ENCODE results near the gene BEND2.

The BEND2 gene

DNA sequence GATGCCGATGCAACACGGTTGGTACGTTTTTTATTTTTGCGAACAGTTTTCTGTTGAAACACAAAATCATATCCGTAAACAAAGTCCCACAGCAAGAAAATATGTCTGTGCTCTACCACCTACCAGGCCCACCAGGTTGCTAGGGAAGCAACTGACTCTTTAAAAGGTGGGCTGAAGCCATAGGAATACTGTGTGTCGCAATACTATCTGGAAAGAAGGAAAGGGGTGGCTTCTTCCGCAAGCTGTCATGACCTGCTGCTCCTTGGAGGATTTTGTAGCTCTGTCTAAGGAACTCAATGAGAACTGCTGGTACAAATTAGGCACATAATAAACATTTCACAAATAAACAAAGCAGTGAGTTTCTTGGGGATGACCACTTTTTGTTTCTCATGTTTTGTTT is 46.5 kb downstream of the BEND2 start:
- no peak for DNase-seq (ENCODE audit: extremely low read depth, insufficient read length)
- Histone ChIP-seq H3K36me3 (ENCODE audit: control insufficient read depth, insufficient read depth, low read length) (no peaks in the 10 kb centered on the region), H3K4me3 (replicated peaks; ENCODE audit: low read depth, low read length) (no peak overlapping the region), H3K27me3 (replicated peaks; ENCODE audit: control insufficient read depth, insufficient read depth, low read length) (no peaks in the 10 kb centered on the region)
- TF ChIP-seq, protein P1, sequence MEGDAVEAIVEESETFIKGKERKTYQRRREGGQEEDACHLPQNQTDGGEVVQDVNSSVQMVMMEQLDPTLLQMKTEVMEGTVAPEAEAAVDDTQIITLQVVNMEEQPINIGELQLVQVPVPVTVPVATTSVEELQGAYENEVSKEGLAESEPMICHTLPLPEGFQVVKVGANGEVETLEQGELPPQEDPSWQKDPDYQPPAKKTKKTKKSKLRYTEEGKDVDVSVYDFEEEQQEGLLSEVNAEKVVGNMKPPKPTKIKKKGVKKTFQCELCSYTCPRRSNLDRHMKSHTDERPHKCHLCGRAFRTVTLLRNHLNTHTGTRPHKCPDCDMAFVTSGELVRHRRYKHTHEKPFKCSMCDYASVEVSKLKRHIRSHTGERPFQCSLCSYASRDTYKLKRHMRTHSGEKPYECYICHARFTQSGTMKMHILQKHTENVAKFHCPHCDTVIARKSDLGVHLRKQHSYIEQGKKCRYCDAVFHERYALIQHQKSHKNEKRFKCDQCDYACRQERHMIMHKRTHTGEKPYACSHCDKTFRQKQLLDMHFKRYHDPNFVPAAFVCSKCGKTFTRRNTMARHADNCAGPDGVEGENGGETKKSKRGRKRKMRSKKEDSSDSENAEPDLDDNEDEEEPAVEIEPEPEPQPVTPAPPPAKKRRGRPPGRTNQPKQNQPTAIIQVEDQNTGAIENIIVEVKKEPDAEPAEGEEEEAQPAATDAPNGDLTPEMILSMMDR (IDR thresholded peaks at IDR 0.05; ENCODE audit: insufficient read depth, low read length, poor library complexity, severe bottlenecking), result no peak

DNA sequence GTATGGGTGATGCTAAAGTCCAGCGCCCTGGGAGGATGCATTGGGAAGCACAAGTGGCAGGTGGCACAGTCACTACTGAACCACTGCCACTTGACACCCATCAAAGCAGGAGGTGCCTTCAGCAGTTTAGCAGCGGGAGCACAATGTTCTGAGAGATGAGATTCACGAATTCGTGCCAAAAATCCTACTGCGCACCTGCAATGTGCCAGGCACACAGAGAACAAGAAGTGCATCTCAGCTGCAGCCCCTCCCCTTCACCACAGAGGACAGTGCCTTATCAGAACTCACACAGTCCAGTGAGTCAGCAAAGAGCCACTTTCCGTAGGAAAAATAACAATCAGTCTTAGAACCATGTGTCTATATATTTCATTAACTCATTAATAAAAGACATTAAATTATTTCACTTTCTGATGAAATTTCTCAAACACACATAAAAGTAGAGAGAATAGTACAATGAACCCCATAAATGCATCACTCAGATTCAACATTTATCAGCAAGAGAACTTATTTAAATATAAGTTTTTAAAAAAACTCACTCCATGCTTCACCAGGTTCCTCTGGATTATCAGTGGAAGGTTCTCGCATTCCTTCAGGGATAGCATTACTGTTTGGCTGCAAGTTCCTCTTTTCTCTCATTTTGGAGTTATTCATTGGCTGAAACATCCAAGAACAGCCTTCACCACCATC is 47.0 kb downstream of the BEND2 start:
- Histone ChIP-seq H3K4me3 (replicated peaks; ENCODE audit: low read depth, low read length) (no peak overlapping the region), H3K27me3 (replicated peaks; ENCODE audit: control insufficient read depth, insufficient read depth, low read length) (no peaks in the 10 kb centered on the region), H3K36me3 (ENCODE audit: control insufficient read depth, insufficient read depth, low read length) (no peaks in the 10 kb centered on the region)
- no peak for DNase-seq (ENCODE audit: extremely low read depth, insufficient read length)
- TF ChIP-seq, protein P1 (IDR thresholded peaks at IDR 0.05; ENCODE audit: insufficient read depth, low read length, poor library complexity, severe bottlenecking), result no peak

DNA sequence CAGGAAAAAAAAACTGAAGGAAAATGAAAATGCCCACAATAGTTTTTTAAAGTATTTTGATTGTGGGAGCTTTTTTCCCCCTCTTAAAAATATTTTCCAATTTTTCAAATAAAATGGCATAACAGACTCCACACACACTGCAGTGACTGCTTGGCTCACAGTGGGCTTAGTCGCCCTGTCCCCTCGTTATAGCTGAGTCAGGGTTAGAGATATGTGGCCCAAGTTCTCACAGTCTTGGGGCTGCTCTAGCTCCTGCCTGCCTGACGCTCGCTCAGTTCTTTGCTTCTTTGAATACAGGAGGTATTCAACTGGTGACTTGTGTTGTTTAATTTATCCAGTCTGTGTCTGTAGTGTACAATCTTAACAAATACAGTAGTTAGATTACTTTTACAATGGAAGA is 47.7 kb downstream of the BEND2 start:
- Histone ChIP-seq H3K36me3 (ENCODE audit: control insufficient read depth, insufficient read depth, low read length) (no peaks in the 10 kb centered on the region), H3K27me3 (replicated peaks; ENCODE audit: control insufficient read depth, insufficient read depth, low read length) (no peaks in the 10 kb centered on the region), H3K4me3 (replicated peaks; ENCODE audit: low read depth, low read length) (no peak overlapping the region)
- no peak for DNase-seq (ENCODE audit: extremely low read depth, insufficient read length)
- TF ChIP-seq, protein P1 (IDR thresholded peaks at IDR 0.05; ENCODE audit: insufficient read depth, low read length, poor library complexity, severe bottlenecking), result no peak

DNA sequence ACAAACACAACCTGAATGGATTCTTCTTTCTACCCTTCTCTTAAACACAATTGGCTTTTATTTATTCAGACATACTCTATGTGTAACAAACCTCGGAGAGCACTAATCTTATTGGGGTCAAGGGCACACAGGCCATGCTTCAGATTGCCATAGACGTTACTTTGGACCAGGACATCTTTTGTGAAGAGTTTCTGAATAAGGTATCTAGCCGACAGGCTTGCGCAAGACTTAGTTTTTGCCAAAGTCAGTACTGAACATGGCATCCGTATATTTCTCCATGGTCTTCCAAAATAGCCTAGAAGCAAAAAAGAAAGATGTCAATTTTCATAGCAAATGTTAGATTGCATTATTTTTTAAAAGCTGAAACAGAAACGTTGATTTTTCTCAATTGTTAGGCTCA is 49.8 kb downstream of the BEND2 start:
- Histone ChIP-seq H3K27me3 (replicated peaks; ENCODE audit: control insufficient read depth, insufficient read depth, low read length) (no peaks in the 10 kb centered on the region), H3K36me3 (ENCODE audit: control insufficient read depth, insufficient read depth, low read length) (no peaks in the 10 kb centered on the region), H3K4me3 (replicated peaks; ENCODE audit: low read depth, low read length) (no peak overlapping the region)
- DNase-seq (ENCODE audit: extremely low read depth, insufficient read length), result no peak
- TF ChIP-seq, protein P1 (IDR thresholded peaks at IDR 0.05; ENCODE audit: insufficient read depth, low read length, poor library complexity, severe bottlenecking), result no peak

DNA sequence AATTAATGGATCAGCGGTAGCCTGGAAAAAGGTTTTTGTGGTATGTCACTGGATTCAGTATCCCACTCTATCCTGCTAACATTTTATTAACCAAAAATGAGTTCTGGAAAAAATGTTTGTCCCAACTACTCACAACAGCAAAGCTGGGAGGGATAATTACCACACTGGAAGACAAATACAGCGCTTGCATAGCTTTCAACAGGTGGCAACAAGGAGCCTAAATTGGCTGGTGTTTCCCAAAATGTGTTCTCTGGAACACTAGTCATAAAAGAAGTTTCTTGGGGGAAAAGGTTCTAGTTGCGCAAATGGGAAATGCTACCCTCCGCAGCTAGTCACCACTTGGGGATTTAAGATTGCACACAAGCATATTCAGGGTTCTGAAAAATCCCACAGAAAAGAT is 54.6 kb downstream of the BEND2 start:
- Histone ChIP-seq H3K36me3 (ENCODE audit: control insufficient read depth, insufficient read depth, low read length) (no peaks in the 10 kb centered on the region), H3K27me3 (replicated peaks; ENCODE audit: control insufficient read depth, insufficient read depth, low read length) (no peaks in the 10 kb centered on the region), H3K4me3 (replicated peaks; ENCODE audit: low read depth, low read length) (no peak overlapping the region)
- TF ChIP-seq, protein P1 (IDR thresholded peaks at IDR 0.05; ENCODE audit: insufficient read depth, low read length, poor library complexity, severe bottlenecking), result no peak
- DNase-seq (ENCODE audit: extremely low read depth, insufficient read length), result no peak

DNA sequence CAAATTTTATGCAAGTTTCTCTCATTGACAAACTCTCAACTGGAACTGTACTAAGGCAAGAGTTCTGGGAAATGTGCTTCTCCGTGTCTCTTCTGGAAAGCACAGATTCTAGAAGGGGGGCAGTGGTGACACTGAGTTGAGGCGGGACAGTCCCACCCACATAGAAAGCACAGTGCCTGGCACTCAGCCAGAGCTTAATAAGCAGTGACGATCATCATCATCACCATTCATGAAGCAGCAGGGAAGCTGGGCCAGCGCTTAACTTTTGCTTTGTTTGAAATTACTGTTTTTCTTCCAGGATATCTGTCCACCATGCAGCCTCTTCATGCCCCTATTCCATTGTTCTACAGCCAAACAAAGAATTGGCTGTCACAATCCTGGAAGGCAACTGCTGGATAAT is 60.3 kb downstream of the BEND2 start:
- Histone ChIP-seq H3K36me3 (ENCODE audit: control insufficient read depth, insufficient read depth, low read length) (no peaks in the 10 kb centered on the region), H3K4me3 (replicated peaks; ENCODE audit: low read depth, low read length) (no peak overlapping the region), H3K27me3 (replicated peaks; ENCODE audit: control insufficient read depth, insufficient read depth, low read length) (no peaks in the 10 kb centered on the region)
- DNase-seq (ENCODE audit: extremely low read depth, insufficient read length), result no peak
- TF ChIP-seq, protein P1 (IDR thresholded peaks at IDR 0.05; ENCODE audit: insufficient read depth, low read length, poor library complexity, severe bottlenecking), result no peak
